Measurements from ENCODE around the gene WDR88. TPM values are rescaled to one million over a fixed set of nuclear protein-coding genes. Genes with fewer than 3 reads are reported as not detected.

The WDR88 gene, protein sequence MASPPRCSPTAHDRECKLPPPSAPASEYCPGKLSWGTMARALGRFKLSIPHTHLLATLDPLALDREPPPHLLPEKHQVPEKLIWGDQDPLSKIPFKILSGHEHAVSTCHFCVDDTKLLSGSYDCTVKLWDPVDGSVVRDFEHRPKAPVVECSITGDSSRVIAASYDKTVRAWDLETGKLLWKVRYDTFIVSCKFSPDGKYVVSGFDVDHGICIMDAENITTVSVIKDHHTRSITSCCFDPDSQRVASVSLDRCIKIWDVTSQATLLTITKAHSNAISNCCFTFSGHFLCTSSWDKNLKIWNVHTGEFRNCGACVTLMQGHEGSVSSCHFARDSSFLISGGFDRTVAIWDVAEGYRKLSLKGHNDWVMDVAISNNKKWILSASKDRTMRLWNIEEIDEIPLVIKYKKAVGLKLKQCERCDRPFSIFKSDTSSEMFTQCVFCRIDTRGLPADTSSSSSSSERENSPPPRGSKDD
- total RNA-seq, result not detected in 2 replicates

DNA sequence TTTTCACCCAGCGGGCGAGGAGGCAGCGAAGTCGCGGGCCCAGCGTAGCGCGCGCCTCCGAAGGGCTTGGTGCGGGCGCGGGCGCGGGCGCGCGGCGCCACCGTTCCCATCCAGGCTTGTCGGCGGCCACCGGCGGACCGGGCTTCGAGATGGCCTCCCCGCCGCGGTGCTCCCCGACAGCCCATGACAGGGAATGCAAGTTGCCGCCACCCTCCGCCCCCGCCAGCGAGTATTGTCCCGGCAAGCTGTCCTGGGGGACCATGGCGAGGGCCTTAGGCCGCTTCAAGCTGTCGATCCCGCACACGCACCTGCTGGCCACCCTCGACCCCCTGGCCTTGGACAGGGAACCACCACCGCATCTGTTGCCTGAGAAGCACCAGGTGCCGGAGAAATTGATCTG lies at the start of gene WDR88:
WDR88 (plus strand) TSS at position 94 of the 400 bp plus-strand sequence; CDS start at position 150, 56 bp downstream.

DNA sequence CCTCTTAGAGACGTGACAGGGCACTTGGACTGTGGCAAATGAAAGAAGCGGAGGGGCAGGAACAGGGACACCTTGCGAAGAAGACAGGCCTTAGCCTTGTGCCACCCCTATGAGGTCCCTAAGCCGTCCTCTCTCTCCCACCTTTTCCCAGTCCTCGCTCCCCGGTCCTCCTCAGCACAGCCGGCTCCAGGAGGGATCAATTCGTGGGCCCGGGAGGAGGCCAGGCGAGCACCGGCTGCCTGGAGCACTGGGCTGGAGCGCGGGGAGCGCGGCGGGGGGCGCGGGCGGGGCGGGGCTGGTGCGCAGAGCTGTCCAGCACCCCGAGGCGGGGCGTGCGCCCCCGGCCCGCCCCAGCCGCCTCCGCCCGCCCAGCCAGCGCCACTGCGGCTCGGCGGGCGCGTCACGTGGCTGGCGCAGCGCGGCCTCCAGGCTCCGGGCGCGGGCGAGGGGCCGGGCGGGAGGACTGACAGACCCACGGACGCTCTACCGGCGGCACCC lies 62.0 kb downstream of the WDR88 start, which contains the start of gene LRP3:
LRP3 (plus strand) TSS at position 466 of the 498 bp plus-strand sequence. CDS start 456 bp downstream, outside the sequence.

Other genes starting within 250 kb of the WDR88 start
- 10.4 and 21.1 TPM in 2 replicates for gene CEP89, start 160.2 kb upstream of the WDR88 start, total RNA-seq
- 1.3 and 2.3 TPM in 2 replicates for gene FAAP24, start 159.9 kb upstream of the WDR88 start, total RNA-seq
- gene RHPN2, start 67.2 kb upstream of the WDR88 start, total RNA-seq, result 9.7 and 11.2 TPM in 2 replicates
- gene GPATCH1, start 50.9 kb upstream of the WDR88 start, total RNA-seq, result 2.3 and 3.6 TPM in 2 replicates
- gene LRP3, start 62.2 kb downstream of the WDR88 start, total RNA-seq, result 26.0 and 31.9 TPM in 2 replicates
- gene SLC7A10, start 93.7 kb downstream of the WDR88 start, total RNA-seq, result 0.81 TPM in 1 of 2 replicates, not detected in the other
- gene CEBPA, start 170.4 kb downstream of the WDR88 start, total RNA-seq, result 4.3 and 5.7 TPM in 2 replicates
- 20.9 and 24.8 TPM in 2 replicates for gene CEBPG, start 241.6 kb downstream of the WDR88 start, total RNA-seq